Testis (tissue), 3 donors: ENCODE measurements around the gene NRCAM. TPM values are rescaled to one million over a fixed set of nuclear protein-coding genes. Genes with fewer than 3 reads are reported as not detected.

ENCODE experiments used
- DNase-seq: peaks from one replicate; pipeline ENCODE4 v3.0.0-alpha.2; 2019
- H3K27ac ChIP-seq, 2 donors: fragments of 200-600 bp; sonication (generic); one replicate each; pipeline ENCODE4 v1.5.1; 2019
- H3K27me3 ChIP-seq: fragments of 200-600 bp; sonication (generic); one replicate; pipeline ENCODE4 v1.5.1; 2019
- H3K36me3 ChIP-seq: fragments of 200-600 bp; sonication (generic); one replicate; pipeline ENCODE4 v1.5.1; 2017; ENCODE audit warnings: low read depth; ENCODE audit errors: missing control alignments
- H3K4me1 ChIP-seq: fragments of 200-600 bp; sonication (generic); one replicate; pipeline ENCODE4 v1.5.1; 2019
- H3K4me3 ChIP-seq, 2 donors: fragments of 200-600 bp; sonication (generic); one replicate each; pipeline ENCODE4 v1.5.1; 2017 to 2019
- H3K9me3 ChIP-seq: fragments of 200-600 bp; sonication (generic); one replicate; pipeline ENCODE4 v1.5.1; 2017
- POLR2A ChIP-seq: fragments of 450-650 bp; IDR thresholded peaks from one replicate; pipeline ENCODE4 v1.6.1; 2017; ENCODE audit warnings: antibody characterized with exemption, mild to moderate bottlenecking, moderate library complexity
- WGBS, 2 donors: methylation state at CpG; one replicate each; pipeline ENCODE4 v1.1.5; 2018; 5-methylcytosine and 5-hydroxymethylcytosine counted together
- intact Hi-C: fragments of 100-400 bp; cut with DNase I; formaldehyde crosslinking; loops from one replicate; pipeline ENCODE4 v1.15.1; 2023; ENCODE audit warnings: low total_unique reads
- polyA plus RNA-seq: library from polyadenylated mRNA; stranded (reverse); fragments of 350-450 nt; fragmentation: Illumina TruSeq; extraction: RNeasy Lipid Tissue Mini Kit (QIAGEN cat#74804); gene quantifications from one replicate; pipeline ENCODE4 v1.2.3, GENCODE V29; 2014; ENCODE audit warnings: low read depth, low replicate concordance; ENCODE audit not compliant: insufficient read depth
- total RNA-seq, 2 donors: library from RNA; depleted of rRNA; stranded (reverse); fragments of >200 nt; gene quantifications; one replicate each; pipeline ENCODE4 v1.2.3, GENCODE V29; 2016
- TF ChIP-seq, protein P1 (sequence below), 3 experiments: fragments of 450-650 bp in 2 of 3; fragments of 200-600 bp in 1 of 3; sonication (generic) in 1 of 3; IDR thresholded peaks; one replicate each; pipeline ENCODE4 v1.5.1; 2016 to 2019; ENCODE audit warnings: antibody characterized with exemption in 3 of 3, mild to moderate bottlenecking in 2 of 3, moderate library complexity in 1 of 3

Gene NRCAM
- total and polyA plus RNA-seq, 3 donors from 2014 or later: 7.4 to 11.4 (median 7.6) TPM

DNA sequence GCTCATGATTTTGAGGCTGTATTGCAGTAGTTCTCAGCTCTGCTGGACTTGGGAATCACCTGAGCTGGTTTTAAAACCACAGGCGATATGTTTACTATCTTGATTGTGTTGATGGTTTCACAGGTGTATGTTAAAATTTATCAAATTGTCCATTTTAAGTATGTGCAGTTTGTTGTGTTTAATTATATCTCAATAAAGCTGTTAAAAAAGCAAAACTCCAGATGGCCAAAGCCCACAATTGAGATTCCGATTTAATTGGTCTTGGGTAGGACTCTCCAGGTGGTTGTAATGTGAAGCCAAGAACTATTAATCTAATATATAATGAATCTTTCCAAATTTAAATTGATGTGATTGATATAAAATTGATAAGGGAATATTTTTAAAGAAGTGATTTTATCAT is 48.6 kb downstream of the NRCAM start:
- 76 to 86% methylated on average over 2 of the region's 2 CpGs for WGBS, 2 donors
- no peak for DNase-seq
- Histone ChIP-seq H3K27ac (no peak overlapping the region), H3K4me1 (no peaks in the 10 kb centered on the region), H3K27me3 (no peaks in the 10 kb centered on the region), H3K4me3 (no peak overlapping the region), H3K9me3 (no peaks in the 10 kb centered on the region), H3K36me3 (no peaks in the 10 kb centered on the region)
- TF ChIP-seq, protein P1, sequence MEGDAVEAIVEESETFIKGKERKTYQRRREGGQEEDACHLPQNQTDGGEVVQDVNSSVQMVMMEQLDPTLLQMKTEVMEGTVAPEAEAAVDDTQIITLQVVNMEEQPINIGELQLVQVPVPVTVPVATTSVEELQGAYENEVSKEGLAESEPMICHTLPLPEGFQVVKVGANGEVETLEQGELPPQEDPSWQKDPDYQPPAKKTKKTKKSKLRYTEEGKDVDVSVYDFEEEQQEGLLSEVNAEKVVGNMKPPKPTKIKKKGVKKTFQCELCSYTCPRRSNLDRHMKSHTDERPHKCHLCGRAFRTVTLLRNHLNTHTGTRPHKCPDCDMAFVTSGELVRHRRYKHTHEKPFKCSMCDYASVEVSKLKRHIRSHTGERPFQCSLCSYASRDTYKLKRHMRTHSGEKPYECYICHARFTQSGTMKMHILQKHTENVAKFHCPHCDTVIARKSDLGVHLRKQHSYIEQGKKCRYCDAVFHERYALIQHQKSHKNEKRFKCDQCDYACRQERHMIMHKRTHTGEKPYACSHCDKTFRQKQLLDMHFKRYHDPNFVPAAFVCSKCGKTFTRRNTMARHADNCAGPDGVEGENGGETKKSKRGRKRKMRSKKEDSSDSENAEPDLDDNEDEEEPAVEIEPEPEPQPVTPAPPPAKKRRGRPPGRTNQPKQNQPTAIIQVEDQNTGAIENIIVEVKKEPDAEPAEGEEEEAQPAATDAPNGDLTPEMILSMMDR (IDR thresholded peaks at IDR 0.05): no peak
- TF ChIP-seq POLR2A: no peak
- intact Hi-C loops: no loop called here

GRCh38 chr7:108406222-108406890 is 49.9 kb downstream of the NRCAM start:
- Histone ChIP-seq H3K4me1 (no peaks in the 10 kb centered on the region), H3K36me3 (no peaks in the 10 kb centered on the region), H3K9me3 (no peaks in the 10 kb centered on the region), H3K27me3 (no peaks in the 10 kb centered on the region), H3K4me3 (no peak overlapping the region), H3K27ac (no peak overlapping the region)
- TF ChIP-seq, protein P1 (IDR thresholded peaks at IDR 0.05): no peak
- no peak for TF ChIP-seq POLR2A
- intact Hi-C loops: no loop called here
- DNase-seq: no peak
- 81 to 89% methylated on average over 1 of the region's 1 CpG for WGBS, 2 donors

- TF ChIP-seq POLR2A: no peak
- TF ChIP-seq, protein P1 (IDR thresholded peaks at IDR 0.05): no peak
- H3K4me1 ChIP-seq: no peaks in the 10 kb centered on the region
- no peaks in the 10 kb centered on the region for H3K9me3 ChIP-seq
- H3K36me3 ChIP-seq: no peaks in the 10 kb centered on the region
- H3K27me3 ChIP-seq: no peaks in the 10 kb centered on the region
- H3K4me3 ChIP-seq: no peak overlapping the region
- WGBS, 2 donors: 92 to 93% methylated on average over 11 of the region's 11 CpGs
- no peak overlapping the region for H3K27ac ChIP-seq
- intact Hi-C loops: no loop called here
- DNase-seq: no peak
Observed at GRCh38 chr7:108404509-108405420, 51.5 kb downstream of the NRCAM start.

DNA sequence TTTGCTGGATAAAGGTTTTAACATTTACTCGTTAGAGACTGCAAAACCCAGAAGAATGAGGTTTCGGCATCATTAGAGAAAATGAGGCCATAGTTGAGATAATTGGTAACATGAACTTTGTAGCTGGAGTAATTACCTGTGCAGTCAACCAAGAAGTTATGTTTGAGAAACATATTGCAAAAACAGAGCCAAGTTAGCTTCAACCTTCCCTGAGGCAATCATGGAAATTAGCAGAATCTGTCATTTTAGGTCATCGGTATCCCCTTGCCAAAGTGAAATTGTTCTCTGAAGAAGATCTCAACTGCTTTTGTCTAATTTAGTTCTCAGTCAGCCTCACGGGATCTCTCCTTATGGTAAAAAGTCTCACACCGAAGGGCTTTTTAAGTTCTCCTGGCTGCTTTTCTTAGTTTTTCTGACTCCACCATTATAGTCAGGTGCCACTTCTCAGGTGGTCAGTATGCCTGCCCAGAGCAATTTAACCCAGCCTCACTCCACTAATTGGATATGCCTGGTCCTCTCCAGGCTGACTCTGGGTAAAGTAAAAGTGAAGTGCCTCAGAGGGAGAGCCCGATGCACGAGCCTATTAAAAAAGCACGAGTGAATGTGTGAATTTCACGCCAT is 52.5 kb downstream of the NRCAM start:
- Histone ChIP-seq H3K27me3 (no peaks in the 10 kb centered on the region), H3K4me3 (no peak overlapping the region), H3K27ac (no peak overlapping the region), H3K36me3 (no peaks in the 10 kb centered on the region), H3K9me3 (no peaks in the 10 kb centered on the region), H3K4me1 (no peaks in the 10 kb centered on the region)
- TF ChIP-seq, protein P1 (IDR thresholded peaks at IDR 0.05): no peak
- no peak for TF ChIP-seq POLR2A
- intact Hi-C loops: no loop called here
- no peak for DNase-seq
- WGBS, 2 donors: 81 to 82% methylated on average over 9 of the region's 9 CpGs
